ENCODE measurements around the gene EPB41L4B. TPM values are rescaled to one million over a fixed set of nuclear protein-coding genes. Genes with fewer than 3 reads are reported as not detected.

Gene EPB41L4B
- total and polyA plus RNA-seq, 2 of the 13 experiments (the other 11 are each of a cell fraction or from before 2014, with no cell fraction given): 17.6 to 22.1 TPM

GRCh38 chr9:109355564-109356297 is 34.9 kb upstream of the EPB41L4B start:
- H3K4me1 ChIP-seq (ENCODE audit: insufficient read depth, low read length): peaks cover 9% of the 10 kb centered on the region
- TF ChIP-seq ZNF577 (CRISPR knock-in tag; IDR thresholded peaks at IDR 0.05; ENCODE audit: borderline replicate concordance, low read depth) (no peak), HMGXB3 (CRISPR knock-in tag; IDR thresholded peaks at IDR 0.05; ENCODE audit: borderline replicate concordance) (no peak), SNAPC4 (CRISPR knock-in tag; IDR thresholded peaks at IDR 0.05) (no peak), PBX3 (CRISPR knock-in tag; IDR thresholded peaks at IDR 0.05; ENCODE audit: borderline replicate concordance) (no peak), ZNF576 (CRISPR knock-in tag; IDR thresholded peaks at IDR 0.05) (no peak), KDM6A (CRISPR knock-in tag; IDR thresholded peaks at IDR 0.05; ENCODE audit: low read depth) (no peak), ZNF343 (CRISPR knock-in tag; IDR thresholded peaks at IDR 0.05) (no peak), MIXL1 (CRISPR knock-in tag; IDR thresholded peaks at IDR 0.05) (no peak), ZNF572 (CRISPR knock-in tag; IDR thresholded peaks at IDR 0.05) (no peak), ZNF768 (CRISPR knock-in tag; IDR thresholded peaks at IDR 0.05) (no peak)
- H3K79me2 ChIP-seq (ENCODE audit: insufficient read depth, low read length): no peaks in the 10 kb centered on the region
- 58% methylated on average over 18 of the region's 21 CpGs for WGBS (ENCODE audit: low lambda C conversion rate)
- no peak for ATAC-seq
- CTCF ChIA-PET (ENCODE audit: low intra/inter-chr PET ratio, low total read pairs): no interaction called here
- no peak overlapping the region for H3K4me2 ChIP-seq (ENCODE audit: low read depth, low read length)
- H3K4me3 ChIP-seq (replicated peaks in 1 of 3; ENCODE audit: insufficient read depth in 1 of 3, low read depth in 2 of 3, low read length in 3 of 3): no peak overlapping the region
- H3K27ac ChIP-seq (ENCODE audit: extremely low read length, insufficient read depth, low read length): no peak overlapping the region
- intact Hi-C loops (cut with micrococcal nuclease; ENCODE audit: unreplicated experiment): no loop called here
- in situ Hi-C loops (cut with HindIII; ENCODE audit: extremely low pct_ligation_motif_present, low pct_unique_long_range_greater_than_20kb): no loop called here
- H2AFZ ChIP-seq (ENCODE audit: low read length): no peak overlapping the region
- no TSS peak for BruUV-seq (replicated peaks)
- H3K36me3 ChIP-seq (replicated peaks in 1 of 2; ENCODE audit: control insufficient read depth in 1 of 2, insufficient read depth in 2 of 2, low read length in 2 of 2): no peaks in the 10 kb centered on the region
- no peak for FAIRE-seq
- H3K27me3 ChIP-seq (ENCODE audit: control insufficient read depth in 1 of 2, insufficient read depth in 2 of 2, low read length in 2 of 2): 0 out of 5 replicates have a peak, but pooled peaks cover 0 to 3% of the 10 kb centered on the region in 2 experiments
- no peak for DNase-seq (ENCODE audit: low spot score)
- H4K20me1 ChIP-seq (ENCODE audit: insufficient read depth, low read length): no peaks in the 10 kb centered on the region
- H3K9ac ChIP-seq (ENCODE audit: insufficient read depth, low read depth, low read length): no peak overlapping the region
- H3K9me3 ChIP-seq (ENCODE audit: low read length): no peaks in the 10 kb centered on the region
- POLR2A ChIA-PET: no interaction called here

Data from HepG2 (cell line).